Ramos (cell line): ENCODE results near the gene BUD31.
"Not testable (repeated sequence)": the region's sequence is repeated elsewhere in the genome, so short reads cannot be mapped to it uniquely, and the experiment has no call there.

Source experiments
- in situ Hi-C: fragments of 300-500 bp; cut with MboI; formaldehyde crosslinking; loops from one replicate; pipeline ENCODE4 v1.14.3; 2022; ENCODE audit warnings: low sequenced_read_pairs; ENCODE audit not compliant: unreplicated experiment

The BUD31 gene

DNA sequence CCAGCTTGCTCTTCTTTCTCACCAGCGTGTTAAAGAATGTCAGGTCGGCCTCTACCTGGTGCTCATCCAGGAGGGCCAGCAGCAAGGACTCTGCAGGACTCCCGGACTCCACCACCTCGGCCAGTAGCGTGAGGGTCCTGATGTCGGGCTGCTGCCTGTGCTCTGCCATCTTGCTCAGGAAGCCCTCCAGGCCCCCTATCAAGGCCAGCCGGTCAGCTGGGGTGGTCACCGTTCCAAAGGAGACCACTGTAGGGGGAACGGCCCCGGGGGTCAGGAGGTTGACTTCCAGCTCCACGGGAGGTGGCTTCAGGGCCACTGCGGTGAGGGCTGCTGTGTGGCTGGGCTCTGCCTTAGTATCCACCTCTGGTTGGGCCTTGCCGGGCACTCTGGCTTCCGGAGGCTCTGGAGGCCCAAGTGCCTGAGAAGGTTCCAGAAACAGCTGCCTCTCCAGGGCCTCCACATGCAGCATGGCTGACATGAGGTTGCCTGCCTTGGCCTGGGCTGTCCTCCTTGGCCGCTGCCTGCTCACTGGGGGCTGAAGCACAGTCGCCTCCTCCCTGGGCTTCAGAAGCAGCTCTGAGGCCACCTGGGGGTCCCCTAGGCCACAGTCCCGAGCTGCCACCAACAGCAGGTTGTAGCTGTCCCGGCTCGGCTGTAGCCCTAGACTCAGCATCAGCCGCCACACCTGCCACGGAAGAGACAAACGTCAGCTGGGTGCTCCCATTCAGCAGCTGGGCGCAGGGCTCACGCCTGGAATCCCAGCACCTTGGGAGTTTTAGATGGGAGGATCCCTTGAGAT lies 16.4 kb downstream of the BUD31 start:
- in situ Hi-C loops = no loop called here

DNA sequence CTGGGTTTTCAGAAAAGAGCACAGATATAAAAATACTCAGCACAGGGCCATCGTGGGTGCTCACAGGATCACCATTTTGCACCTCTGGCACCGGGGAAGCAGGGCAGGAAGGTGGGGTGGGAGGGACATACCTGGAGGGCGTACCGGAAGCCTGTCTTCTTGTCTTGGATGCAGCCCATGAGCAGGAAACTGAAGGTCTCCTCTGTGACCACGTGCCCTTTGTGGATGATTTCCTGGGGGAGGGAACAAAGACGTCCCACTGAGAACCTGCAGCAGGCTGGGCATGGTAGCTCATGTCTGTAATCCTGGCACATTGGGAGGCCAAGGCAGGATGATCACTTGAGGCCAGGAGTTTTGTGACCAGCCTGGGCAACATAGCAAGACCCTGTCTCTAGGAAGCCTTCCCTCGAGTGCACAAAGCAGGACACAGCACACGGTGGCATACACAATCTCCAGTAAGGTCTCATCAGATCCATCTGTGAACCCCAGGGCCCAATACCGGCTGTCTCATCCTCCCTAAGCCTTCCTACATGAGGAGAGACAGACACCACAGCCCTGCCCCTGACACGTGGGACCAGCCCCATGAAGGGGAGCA lies 20.3 kb downstream of the BUD31 start:
- in situ Hi-C loops = no loop called here

DNA sequence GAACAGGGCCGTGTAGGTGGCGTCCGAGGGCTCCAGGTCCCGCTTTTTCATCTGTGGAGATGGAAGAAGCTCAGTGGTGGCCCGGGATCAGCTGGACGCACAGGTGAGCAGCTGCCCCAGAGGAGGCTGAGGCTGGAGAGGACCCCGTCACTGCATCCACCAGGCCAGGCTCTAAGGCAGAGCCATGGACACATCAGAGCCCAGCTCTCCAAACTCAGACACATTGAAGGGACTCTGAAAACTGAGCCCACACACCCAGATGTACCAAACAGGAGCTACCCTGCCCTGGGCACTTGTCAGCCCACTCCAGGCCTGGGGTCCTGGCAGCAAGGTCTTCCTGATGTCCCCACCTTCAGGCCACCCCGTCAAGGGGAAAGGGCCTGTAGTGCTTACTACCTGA lies 21.0 kb downstream of the BUD31 start:
- in situ Hi-C loops = no loop called here

DNA sequence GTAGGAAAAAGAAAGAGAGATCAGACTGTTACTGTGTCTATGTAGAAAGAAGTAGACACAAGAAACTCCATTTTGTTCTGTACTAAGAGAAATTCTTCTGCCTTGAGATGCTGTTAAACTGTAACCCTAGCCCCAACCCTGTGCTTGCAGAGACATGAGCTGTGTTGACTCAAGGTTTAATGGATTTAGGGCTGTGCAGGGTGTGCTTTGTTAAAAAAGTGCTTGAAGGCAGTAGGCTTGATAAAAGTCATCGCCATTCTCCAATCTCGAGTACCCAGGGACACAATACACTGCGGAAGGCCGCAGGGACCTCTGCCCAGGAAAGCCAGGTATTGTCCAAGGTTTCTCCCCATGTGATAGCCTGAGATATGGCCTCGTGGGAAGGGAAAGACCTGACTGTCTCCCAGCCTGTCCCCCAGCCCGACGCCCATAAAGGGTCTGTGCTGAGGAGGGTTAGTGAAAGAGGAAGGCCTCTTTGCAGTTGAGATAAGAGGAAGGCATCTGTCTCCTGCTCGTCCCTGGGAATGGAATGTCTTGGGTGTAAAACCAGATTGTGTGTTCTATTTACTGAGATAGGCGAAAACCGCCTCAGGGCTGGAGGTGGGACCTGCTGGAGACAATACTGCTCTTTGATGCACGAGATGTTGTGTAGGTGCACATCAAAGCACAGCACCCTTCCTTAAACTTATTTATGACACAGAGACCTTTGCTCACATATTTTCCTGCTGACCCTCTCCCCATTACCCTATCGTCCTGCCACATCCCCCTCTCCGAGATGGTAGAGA lies 23.2 kb downstream of the BUD31 start:
- in situ Hi-C loops = not testable (repeated sequence)

DNA sequence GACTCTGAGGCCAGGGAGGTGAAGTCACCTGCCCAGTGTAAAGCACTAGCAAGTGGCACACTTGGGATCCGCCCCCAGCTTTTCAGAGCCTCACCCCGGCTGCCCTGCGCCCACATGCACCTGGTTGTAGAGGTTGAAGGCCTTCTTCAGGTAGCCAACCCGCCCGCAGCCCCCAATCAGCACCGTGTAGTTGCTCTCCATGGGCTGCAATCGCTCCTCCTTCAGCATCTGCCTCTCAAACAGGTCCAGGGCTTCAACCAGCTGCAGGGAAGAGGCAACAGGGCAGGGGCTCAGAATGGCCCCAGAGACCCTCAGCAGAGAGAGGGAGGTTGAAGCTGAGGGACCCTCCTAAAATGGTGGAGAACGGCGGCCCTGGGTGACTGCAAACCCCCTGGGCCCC lies 24.4 kb downstream of the BUD31 start:
- in situ Hi-C loops = no loop called here

DNA sequence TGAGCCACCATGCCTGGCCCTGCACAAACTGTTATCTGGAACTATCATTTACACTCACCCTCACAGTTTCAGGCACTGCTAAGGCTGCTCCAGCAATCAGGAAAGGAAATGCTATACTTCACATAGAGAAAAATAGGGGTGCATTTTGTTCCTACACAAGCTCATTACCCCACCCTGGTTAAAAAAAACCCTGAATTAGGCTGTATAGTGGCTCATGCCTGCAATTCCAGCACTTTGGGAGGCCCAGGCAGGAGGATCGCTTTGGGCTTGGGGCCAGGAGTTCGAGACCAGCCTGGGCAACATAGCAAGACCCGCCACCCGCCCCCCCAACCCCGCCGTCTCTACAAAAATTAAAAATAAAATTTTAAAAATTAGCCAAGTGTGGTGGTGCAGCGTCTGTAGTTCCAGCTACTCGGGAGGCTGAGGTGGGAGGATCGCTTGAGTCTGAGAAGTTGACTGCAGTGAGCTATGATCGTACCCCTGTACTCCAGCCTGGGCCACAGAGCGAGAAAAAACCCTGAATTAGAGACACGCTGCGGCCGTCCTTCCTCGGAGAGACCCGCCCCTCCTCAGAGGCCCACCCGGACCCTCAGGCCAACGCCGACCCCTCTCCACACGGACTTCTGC lies 29.3 kb downstream of the BUD31 start:
- in situ Hi-C loops = no loop called here

DNA sequence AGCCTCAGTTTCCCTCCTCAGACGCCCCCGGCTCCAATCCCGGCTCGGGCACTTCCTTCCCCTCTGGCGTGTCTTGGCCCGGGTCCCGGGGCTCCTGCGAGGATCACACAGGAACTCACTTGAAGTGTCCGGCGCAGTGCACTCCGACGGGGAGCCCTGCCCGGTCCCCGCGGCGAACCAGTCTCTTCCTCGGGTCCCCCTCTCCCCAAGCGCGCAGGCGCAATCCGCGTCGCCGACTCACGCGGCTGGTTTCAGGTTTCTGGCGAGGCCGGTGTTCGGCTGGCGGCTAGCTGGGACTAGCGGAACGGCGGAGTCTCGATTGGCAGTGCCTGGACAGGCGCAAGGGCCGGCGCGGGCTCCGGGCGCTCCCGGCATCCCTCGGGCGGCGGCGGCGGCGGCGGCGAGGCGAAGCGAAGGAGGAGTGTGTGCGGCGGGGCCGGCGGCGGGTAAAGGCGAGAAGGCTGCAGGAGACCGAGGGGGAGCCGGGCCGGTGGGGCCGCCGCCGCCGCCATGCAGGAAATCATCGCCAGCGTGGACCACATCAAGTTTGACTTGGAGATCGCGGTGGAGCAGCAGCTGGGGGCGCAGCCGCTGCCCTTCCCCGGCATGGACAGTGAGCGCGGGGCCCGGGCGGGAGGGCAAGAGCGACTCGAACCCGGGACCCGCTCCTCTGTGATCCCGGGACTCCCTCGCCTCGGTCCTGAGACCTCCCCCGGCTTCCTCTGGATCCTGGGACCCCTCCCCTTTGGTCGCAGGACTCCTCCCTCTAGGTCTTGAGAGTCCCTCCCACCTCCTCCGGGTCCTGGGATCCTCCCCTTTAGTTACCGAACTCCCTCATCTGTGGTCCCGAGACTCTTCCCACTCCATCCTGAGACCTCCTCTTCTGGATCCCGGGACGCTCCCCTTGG lies 30.1 kb downstream of the BUD31 start, which contains the start of the genes CPSF4 and PTCD1:
CPSF4 (plus strand) TSS at position 371 of the 908 bp plus-strand sequence; CDS start at position 511, 140 bp downstream.
PTCD1 (minus strand) TSS at position 226 of the 908 bp plus-strand sequence. CDS start 3,556 bp downstream, outside the sequence.
- in situ Hi-C loops = no loop called here

DNA sequence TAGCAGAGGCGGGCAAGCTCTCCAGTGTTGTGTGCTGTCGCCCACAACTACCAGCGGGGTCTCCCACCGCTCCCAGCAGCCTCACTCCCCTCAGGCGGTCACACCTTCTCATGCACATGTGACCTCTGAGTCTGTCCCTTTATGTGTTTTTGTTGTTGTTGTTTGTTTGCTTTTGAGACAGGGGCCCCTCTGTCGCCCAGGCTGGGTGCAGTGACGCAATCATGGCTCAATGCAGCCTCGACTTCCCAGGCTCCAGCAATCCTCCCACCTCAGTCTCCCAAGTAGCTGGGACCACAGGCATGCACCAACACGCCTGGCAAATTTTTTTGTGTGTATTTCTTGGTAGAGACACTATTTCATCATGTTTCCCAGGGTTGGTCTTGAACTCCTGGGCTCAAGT lies 31.4 kb downstream of the BUD31 start:
- in situ Hi-C loops = no loop called here

DNA sequence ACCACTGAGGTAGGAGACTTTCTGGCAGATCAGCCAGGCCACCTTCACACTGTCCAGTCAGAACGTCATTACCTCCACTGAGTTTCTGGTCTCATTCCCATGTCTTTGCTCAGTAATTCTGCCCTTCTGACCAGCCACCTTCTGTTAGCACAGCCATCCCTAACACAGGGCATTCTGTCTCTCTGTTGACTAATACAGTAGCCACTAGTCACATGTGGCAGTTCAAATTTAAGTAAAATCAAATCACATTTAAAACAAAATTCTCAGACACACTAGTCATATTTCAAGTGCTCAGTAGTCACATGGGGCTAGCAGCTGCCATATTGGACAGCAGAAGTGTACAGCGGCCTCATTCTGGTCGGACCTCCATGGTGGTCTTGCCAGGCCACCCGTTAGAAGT lies 37.3 kb downstream of the BUD31 start:
- in situ Hi-C loops = no loop called here

DNA sequence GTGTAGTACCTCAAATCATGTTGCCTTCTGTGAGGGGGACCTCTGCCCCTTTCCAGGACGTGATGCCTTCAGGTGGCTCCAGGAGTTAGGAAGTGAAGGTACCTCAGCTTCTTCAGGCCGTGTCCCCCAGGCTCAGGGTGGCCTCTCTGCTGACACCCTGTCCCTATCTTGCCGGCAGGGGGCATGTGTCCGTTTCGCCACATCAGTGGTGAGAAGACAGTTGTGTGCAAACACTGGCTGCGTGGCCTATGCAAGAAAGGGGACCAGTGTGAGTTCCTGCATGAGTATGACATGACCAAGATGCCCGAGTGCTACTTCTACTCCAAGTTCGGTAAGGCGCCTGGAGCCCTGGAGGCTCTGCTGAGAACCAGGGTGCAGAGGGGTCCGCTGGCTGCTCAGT lies 39.2 kb downstream of the BUD31 start:
- in situ Hi-C loops = no loop called here

DNA sequence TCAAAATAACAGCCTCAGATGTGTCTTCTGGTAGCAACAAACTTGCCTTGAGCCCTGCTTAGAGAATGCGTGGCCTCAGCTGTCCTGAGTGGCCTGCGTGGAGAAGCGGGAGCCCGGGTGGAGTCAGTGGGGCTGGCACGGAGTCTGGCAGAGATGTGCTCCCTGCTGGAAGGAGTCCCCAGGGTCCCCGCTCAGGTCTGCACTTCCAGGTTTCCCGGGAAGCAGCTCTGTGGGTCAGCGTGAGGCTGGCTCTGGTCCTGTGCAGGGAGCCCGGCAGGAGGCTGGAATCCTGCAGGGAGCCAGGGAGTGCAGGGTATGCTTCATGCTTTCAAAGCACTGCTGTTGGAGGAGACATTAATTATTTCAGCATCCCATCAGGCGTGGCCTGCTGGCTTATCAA lies 40.1 kb downstream of the BUD31 start:
- in situ Hi-C loops = no loop called here

DNA sequence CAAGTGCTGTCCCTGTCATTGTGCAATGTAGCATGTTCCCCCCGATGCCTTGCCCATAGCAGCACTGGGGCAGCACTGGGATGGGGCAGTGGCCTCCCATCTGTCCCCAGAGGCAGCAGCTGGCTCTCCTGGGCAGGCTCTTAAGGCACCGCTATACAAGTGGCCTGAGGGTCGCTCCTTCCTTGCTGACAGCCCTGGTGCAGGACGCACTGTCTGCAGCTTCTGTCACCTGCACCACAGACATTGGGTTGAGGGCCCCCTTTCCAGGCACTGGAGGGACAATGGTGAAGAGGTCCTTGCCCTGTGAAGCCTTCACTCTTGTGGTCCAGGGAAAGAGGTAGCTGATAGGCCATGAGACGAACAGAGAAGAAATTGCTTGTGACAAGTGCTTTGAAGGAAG lies 40.6 kb downstream of the BUD31 start:
- in situ Hi-C loops = no loop called here

DNA sequence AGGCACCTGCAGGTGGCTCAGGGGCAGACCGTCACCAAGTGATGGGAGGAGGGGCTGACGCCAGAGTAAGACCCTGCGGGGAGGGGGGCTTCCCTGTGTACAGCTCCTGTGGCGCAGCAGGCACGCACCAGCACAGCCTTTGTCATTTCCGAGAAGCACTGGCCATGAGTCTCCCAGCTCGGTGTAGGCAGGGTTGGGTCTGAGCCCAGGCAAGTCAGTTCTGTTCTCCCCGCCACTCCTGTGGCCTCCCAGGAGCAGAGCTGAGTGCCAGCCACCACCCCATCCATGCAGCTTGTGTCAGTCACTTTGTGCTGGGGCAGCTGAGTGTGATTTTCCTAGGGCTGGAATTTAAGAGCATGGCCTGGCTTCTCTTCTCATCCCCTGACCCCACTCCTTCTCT lies 43.2 kb downstream of the BUD31 start:
- in situ Hi-C loops = no loop called here

DNA sequence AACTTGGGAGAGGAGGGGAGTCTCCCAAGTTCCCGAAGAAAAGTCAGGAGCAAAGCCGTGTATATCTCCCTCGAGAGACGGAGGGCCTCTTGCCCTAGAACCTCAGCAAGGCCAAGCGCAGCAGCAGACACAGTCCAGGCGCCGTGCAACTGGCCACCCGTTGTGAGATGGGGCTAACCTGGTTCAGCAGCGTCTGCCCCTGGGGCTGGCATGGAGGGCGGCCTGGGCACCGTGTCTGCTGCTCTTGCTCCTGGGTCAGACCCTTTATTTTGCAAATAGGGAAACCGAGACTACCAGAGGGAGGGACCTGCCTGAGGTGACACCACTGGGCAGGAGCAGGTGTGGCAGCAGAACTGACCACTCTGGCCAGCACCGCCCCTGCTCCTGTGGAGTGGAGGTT lies 43.8 kb downstream of the BUD31 start:
- in situ Hi-C loops = no loop called here

DNA sequence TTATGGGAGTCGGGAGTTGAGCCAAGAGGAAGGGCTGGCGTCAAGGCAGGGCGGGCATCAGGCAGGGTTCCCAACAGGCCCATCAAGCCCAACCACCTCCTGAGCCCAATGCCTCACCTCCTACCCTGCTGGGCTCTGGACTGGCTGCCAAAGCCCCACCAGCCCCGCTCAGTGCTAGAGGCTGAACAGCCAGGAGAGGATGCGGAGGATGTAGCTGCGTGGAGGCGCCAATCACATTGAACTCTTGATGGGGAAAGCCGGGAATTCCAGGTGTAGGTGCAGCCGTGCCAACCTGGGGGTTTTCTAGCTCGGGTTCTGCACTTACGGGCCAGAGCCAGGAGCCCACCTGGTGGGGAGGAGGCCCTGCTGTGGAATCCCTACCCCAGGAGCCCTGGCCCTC lies 44.3 kb downstream of the BUD31 start:
- in situ Hi-C loops = no loop called here

DNA sequence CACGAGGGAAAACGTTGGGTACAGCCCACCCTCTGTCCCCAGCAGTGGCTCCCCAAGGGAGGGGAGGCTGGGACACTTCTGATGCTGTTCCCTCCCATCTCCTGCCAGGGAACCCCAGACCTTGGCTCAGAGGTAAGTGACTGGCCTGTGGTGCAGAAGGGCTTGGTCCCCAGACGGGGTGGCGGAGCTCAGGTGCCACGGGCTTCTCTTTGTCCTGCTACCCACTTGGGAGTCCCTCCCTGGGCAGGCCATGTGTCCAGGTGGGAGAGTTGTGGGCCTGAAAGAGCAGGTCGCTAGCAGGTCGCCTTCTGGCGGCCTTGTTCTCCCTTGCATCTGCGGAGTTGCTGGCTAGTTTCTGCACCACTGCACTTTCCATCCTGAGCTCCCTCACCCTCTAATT lies 47.1 kb downstream of the BUD31 start:
- in situ Hi-C loops = no loop called here

DNA sequence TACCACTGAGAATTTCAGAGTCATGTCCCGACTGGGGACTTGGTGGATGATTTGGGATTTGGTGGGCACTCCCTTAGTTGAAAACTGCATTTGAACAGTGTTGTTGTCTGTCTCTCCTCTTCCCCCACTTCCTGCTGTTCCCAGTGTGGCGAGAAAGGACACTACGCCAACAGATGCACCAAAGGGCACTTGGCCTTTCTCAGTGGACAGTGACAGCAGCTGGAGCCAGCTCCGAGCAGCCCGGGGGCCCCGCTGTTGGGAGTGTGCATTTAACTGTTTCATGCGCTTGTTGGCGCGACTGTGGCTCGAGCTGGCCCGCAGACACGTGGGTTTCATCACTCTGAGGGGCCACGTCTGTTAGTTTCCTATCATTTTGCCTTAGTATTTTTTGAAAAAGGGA lies 47.5 kb downstream of the BUD31 start:
- in situ Hi-C loops = no loop called here

DNA sequence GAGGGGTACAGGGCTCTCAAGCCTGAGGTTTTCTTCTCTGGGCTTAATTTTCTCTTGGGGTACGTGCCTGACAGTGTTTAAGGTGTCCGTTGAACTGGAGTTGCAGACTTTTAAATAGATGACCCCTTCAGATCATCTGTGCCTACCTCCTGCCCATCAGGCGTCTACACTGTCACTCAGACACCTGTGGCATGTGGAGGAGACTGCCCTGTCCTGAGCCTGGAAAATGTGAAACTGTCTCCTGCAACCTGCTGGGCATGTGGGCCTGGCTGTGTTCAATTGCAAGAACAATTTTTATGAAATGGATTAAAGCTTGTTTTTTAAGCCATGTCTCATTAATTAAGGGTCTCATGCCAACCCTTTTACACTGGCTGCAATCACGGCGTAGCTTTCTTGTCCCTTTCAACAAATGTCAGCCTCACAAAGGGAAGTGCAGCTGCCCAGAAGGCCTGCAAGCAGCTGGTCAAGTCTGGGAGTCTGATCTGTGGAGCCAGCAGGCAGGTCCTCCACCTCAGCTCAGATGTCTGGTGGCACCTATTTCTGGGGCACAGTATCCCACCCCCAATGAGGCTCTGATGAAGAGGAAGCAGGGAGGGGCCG lies 48.4 kb downstream of the BUD31 start:
- in situ Hi-C loops = no loop called here
